Measurements from ENCODE around the gene SMG1.
"Not testable (repeated sequence)": the region's sequence is repeated elsewhere in the genome, so short reads cannot be mapped to it uniquely, and the experiment has no call there.

SMG1 gene

GRCh38 chr16:18932243-18932987, 6.2 kb upstream of the SMG1 start:
- DNase-seq (ENCODE audit: low read depth), result no peak

- no peak for DNase-seq (ENCODE audit: low read depth)
These were observed 5.5 kb upstream of the SMG1 start for GRCh38 chr16:18931756-18932155.

DNA sequence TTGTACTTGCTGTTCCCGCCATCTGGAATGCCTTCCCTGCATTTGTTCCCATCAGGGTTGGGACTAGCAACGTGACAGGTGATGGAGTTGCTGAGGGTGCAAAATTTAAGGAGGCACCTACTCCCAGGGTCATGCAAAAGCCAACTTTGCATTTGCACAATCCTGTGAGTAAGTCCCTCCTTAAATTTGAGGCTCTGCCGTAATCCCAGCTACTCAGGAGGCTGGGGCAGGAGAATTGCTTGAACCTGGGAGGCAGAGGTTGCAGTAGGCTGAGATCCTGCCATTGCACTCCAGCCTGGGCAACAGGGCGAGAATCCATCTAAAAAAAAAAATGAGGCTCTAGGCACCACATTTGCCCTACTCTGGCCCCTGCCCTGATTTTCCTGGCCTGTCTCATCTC, 3.9 kb upstream of the SMG1 start:
- not testable (repeated sequence) for DNase-seq (ENCODE audit: low read depth)

GRCh38 chr16:18928073-18928472, 1.9 kb upstream of the SMG1 start:
- DNase-seq (ENCODE audit: low read depth), result not testable (repeated sequence)

- DNase-seq (ENCODE audit: low read depth), result peak; percentile 37
These were observed 808 bp downstream of the SMG1 start for GRCh38 chr16:18925215-18925985.

DNA sequence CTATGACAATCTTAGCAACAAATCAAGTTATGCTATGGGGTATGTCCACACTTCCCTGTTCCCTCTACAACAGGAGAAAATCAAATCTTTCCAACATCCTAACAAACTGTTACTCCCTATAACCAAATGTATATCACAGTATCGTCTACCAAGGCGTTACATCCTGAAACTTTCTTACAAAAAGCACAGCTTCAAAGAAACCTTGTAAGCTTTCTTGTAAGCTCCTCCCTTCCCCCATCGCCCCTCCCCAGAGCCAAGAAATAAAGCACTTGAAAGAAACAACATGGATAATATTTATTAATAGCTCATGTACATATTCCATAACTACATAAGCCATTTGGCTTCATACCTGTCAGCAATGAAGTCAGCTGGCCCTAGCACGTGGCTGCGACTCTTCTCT, 2.3 kb downstream of the SMG1 start:
- DNase-seq (ENCODE audit: low read depth), result not testable (repeated sequence)

DNA sequence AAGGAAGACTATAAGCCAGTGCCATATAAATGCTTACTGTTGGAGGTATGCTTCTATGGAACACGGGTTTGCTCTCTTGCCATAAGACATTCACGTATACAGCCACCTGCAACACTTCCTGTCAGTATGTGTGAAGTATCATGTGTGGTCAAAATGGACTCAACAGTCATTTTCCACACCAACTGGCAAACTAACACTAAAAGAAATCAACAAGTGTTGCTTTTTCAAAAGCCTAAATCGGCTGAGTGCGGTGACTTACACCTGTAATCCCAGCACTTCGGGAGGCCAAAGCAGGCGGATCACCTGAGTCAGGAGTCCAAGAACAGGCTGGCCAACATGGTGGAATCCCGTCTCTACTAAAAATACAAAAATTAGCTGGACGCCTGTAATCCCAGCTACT, 3.1 kb downstream of the SMG1 start:
- not testable (repeated sequence) for DNase-seq (ENCODE audit: low read depth)

- not testable (repeated sequence) for DNase-seq (ENCODE audit: low read depth)
These were observed 16.6 kb downstream of the SMG1 start for GRCh38 chr16:18909585-18909984.

DNA sequence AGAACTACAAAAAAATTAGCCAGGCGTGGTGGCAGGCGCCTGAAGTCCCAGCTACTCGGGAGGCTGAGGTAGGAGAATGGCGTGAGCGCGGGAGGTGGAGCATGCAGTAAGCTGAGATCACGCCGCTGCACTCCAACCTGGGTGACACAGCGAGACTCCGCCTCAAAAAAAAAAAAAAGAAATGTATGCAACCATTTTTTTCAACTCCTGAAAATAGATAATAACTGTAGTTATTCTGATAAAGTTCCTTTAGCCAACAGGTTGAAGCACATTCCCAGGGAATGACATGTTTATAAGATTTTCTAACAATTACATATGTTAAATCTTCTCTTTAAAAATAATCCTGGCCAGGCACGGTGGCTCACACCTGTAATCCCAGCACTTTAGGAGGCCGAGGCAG, 17.5 kb downstream of the SMG1 start:
- DNase-seq (ENCODE audit: low read depth), result not testable (repeated sequence)

DNA sequence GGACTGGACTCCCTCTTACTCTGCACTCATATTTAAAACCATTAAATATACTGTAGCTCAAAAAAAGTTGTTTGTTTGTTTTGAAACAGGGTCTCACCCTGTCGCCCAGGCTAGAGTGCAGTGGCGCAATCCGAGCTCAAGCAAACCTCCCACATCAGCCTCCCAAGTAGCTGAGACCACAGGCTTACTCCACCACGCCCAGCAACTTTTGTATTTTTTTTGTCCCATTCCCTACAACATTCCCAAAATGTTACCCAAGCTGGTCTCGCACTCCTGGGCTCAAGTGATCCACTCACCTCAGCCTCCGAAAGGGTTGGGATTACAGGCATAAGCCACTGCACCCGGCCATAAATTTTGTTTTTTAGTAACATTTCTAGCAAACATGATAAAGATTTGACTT, 23.4 kb downstream of the SMG1 start:
- not testable (repeated sequence) for DNase-seq (ENCODE audit: low read depth)

DNA sequence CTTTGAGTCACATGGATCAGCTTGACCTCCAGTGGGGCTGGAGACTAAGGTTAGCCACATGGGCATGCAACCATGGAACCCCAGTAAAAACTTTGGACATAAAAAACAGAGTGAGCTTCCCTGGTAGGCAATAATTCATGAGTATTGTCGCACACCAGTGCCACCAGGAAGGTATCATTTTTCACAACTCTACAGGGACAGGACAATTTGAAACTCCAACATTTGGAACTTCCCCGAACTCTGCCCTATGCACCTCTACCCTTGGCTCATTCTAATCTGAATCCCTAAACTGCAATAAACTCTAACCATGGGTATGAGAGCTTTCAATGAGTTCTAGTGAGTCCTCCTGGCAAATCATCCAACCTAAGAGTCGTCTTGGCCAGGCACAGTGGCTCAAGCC, 24.2 kb downstream of the SMG1 start:
- not testable (repeated sequence) for DNase-seq (ENCODE audit: low read depth)

- not testable (repeated sequence) for DNase-seq (ENCODE audit: low read depth)
These were observed 25.0 kb downstream of the SMG1 start for GRCh38 chr16:18901194-18901593.

GRCh38 chr16:18884456-18884855, 41.8 kb downstream of the SMG1 start:
- DNase-seq (ENCODE audit: low read depth), result not testable (repeated sequence)

DNA sequence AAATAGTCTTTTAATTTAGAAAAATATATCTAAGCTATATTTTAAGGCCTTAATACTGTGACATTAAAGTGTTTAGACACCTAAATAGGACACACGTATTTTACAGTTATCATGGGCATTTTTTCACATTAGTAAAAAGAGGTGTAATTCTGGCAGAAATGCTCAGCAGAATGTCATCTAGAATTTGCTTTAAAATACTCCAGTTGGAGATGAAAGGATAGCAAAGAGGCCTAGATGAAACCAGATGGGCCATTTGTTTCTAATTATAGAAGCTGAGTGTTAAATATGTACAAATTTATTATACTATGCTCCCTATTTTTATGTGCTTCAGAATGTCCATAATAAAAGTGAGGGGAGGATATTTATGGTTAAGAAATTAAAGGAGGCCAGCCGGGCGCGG, 48.5 kb downstream of the SMG1 start:
- DNase-seq (ENCODE audit: low read depth), result not testable (repeated sequence)

DNA sequence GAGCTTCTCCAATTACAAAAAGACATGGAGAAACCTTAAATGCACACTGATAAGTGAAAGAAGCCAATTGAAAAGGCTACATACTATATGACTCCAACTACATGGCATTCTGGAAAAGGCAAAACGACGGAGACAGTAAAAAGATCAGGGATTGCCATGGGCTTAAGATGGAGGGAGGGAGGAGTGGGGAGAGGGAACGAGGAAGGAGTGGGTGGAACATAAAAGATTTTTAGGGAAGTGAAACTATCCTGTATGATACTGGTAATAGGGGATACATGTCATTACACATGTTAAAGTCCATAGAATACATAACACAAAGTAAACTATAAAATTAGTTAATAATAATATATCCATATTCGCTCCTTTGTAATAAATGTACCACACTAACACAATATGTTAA, 48.9 kb downstream of the SMG1 start:
- not testable (repeated sequence) for DNase-seq (ENCODE audit: low read depth)

DNA sequence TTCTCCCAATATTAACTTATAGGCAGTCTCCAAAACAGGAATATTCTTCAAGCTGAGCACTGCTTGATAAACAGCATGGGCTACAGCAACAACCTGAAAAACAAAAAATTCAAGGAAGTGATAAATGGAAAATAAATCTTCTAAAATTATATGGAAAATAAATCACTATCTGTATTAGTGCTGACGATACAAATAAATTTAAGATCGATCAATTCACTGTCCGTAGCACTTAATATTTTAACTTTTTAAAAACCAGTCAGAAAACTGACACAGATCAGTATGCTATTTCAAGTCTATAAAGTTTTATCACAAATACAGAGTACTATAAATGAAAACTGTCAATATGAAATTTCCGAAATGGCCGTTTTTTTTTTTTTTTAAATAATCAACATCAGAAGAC, 49.9 kb downstream of the SMG1 start:
- DNase-seq (ENCODE audit: low read depth), result not testable (repeated sequence)

DNA sequence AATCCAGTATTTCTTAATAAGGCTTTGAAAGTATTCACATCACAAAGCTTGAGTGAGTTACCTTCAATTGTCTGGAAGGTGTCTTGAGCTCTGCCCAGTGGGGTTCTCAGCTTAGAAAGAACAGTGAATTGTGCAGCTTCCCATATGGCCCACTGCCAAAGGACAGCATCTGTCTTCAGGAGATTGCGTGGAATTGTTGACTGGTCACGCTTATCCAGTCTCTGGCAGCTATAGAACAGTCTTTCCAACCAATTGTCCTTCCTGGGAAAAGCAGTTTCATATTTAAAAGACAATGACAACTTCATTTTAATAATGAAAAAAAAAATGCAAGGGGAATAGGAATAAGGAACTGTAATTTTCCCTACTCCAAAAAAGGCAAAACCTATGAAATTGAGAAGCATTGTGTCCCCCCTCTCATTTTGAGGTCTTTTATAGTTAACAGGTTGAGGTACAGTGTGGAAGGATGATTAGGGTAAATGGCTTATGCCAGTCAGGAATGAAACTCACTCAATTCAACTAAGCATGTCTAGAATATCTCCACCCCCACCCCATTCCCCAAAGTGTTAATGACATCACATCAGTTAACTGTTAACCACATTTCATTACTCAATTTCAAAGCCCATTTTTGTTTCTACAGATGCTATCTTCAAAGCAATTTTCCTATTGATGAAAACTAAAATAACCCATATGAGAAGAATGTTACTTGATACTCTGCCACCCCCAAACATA, 57.0 kb downstream of the SMG1 start:
- DNase-seq (ENCODE audit: low read depth), result not testable (repeated sequence)

- not testable (repeated sequence) for DNase-seq (ENCODE audit: low read depth)
These were observed 59.9 kb downstream of the SMG1 start for GRCh38 chr16:18866277-18866823.

DNA sequence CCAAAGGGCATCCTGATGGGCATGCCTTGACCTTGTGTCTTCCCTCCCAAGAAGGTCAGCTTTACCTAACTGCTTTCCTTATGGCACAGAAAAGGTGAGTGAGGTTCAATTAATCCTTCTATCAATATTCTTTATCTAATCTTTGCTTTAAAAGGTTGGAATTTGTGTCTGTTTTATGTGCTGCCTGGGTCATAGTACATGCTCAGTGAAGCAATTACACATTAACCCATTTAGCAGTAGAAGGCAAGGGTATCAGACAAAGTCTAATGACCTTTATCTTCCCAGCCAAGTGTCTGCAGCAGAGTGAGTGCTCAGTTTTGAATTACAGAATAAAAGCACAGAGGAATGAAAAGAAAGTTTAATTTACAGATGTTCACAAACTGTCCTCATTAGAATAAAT, 63.3 kb downstream of the SMG1 start:
- not testable (repeated sequence) for DNase-seq (ENCODE audit: low read depth)

DNA sequence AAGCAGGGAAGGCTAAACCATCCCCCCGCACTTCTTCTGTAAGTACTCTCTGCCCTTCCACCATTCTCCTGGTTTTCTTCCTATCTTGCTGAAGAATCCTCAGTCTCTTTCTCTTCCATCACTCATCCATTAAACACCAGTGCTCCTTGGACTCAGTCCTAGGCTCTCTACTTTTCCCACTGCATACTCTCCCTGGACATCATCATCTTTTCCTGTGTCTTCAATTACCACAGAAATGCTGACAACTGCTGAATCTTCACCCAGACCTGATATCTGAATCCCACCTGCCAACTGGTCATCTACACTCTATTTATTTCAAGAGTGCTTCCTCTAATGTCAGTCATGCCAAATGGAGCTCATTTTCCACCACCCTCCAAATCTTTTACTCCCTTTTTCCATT, 71.0 kb downstream of the SMG1 start:
- DNase-seq (ENCODE audit: low read depth), result no peak

DNA sequence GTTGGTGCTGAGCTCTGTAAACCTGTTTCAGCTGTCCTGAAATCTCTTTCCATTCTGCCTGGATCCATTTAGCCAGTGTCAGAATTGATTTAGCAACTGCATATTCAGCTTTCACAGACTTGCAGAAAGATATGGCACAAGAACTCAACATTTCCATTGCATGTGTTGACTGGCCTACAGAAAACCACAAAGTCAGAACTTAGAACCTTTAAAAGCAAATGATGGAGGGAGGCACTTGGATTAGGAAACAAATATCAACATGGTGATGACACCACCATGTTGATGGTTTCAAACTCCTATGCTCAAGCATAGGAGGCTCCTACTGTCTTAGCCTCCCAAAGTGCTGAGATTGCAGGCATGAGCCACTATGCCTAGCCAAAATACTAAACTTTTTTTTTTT, 72.5 kb downstream of the SMG1 start:
- DNase-seq (ENCODE audit: low read depth), result no peak

GRCh38 chr16:18852647-18853046, 73.6 kb downstream of the SMG1 start:
- no peak for DNase-seq (ENCODE audit: low read depth)

Measured in activated gamma-delta T cell treated with anti-CD3 and anti-CD28 coated beads, Interleukin-2, amount 50 U/mL, for 16 hours (primary cell).